GM18511 (cell line): ENCODE measurements around the gene KIF2A.
A peak's percentile ranks its signal among the peaks of the same experiment; 100 is the strongest.

ENCODE experiments used
- ATAC-seq: cut with Tn5 transposase; IDR thresholded peaks from one replicate; pipeline ENCODE4 v1.9.1; 2021; ENCODE audit warnings: mild to moderate bottlenecking, moderate library complexity; ENCODE audit not compliant: unreplicated experiment

KIF2A gene

DNA sequence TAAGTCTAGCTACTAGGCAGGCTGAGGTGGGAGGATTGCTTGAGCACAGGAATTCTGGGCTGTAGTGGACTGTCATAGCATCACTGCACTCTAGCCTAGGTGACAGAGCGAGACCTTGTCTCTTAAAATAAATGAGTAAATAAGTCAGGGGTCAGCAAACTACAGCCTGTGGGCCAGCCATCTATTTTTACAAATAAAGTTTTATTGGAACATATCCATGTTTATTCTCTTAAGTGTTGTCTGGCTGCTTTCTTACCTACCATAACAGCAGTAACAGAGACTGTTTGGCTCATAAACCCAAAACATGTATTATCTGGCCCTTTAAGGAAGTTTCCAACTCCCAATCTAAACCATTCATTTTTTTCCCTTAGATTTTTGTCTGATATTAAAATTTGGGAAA lies 68.1 kb downstream of the KIF2A start:
- no peak for ATAC-seq

DNA sequence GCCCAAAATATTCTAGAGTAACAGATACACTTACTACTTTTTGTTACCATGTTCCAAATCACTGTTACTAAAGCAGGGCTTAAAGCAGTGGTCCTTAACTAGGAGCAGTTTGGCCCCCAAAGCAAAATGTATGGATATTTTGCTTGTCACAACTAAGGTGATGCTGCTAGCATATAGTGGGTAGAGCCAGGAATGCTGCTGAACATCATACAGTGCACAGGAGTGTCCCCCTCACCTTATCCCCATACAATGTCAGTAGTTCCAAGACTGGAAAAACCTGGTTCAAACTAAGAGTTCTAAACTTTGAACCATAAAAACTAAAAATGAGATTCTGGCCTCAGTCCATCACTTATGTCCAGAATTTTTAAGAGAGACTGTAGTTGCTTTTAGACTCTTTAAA lies 69.6 kb downstream of the KIF2A start:
- ATAC-seq: no peak

DNA sequence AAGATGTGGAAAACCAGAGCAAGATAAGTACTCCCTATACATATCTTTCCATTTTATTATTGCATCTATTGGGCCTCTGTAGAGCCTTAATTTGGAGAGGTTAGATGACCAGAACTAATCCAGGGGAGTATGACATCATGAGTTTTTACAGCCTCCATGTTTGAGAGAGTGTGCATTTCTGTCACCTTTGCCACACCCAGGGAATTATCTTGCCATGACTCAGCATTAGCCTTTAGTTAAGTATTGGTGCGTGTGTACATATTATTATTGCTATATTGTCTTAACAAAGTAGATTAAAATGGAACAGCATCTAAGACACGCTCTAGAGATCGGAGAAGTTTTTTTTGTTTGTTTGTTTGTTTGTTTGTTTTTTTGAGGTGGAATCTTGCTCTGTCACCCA lies 70.1 kb downstream of the KIF2A start:
- ATAC-seq: no peak

DNA sequence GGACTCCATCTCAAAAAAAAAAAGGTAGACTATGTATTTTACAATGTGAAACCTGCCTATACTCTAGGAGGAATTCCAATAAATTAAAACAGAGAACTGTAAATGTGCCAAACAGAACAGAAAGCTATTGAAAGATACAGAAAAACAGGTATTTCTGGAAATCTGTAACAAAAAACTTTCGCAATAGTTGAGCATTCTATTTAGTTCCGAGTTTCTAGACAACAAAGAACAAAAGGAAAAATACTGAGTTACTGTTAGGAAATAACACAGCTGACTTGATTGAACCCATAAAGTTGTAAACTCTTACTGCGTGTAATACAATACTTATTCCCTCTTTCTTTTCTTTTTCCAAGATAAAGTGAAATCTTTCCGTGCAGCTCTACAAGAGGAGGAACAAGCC lies 79.1 kb downstream of the KIF2A start:
- ATAC-seq: no peak

- ATAC-seq: no peak
Measured at GRCh38 chr5:62385816-62386400, 79.9 kb downstream of the KIF2A start.

DNA sequence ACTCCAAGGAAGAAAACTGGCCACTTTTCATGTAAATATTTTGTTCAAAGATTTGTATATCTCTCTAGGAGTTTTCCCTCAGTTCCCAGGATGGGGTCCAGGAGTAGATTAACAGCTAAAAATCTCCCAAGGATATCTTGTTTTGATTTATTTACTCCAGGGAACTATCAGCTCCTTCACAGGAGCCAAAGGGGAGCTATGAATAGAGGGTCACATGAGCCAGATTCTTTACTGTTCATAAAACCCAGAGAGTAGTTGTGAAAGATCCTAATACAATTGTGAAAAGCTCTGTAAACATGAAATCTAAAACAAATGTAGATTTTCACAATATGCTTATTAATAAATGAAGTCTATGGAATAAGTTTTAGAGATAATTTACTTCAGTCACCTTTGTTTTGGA lies 80.8 kb downstream of the KIF2A start:
- no peak for ATAC-seq

GRCh38 chr5:62395210-62395950 lies 89.4 kb downstream of the KIF2A start:
- no peak for ATAC-seq

DNA sequence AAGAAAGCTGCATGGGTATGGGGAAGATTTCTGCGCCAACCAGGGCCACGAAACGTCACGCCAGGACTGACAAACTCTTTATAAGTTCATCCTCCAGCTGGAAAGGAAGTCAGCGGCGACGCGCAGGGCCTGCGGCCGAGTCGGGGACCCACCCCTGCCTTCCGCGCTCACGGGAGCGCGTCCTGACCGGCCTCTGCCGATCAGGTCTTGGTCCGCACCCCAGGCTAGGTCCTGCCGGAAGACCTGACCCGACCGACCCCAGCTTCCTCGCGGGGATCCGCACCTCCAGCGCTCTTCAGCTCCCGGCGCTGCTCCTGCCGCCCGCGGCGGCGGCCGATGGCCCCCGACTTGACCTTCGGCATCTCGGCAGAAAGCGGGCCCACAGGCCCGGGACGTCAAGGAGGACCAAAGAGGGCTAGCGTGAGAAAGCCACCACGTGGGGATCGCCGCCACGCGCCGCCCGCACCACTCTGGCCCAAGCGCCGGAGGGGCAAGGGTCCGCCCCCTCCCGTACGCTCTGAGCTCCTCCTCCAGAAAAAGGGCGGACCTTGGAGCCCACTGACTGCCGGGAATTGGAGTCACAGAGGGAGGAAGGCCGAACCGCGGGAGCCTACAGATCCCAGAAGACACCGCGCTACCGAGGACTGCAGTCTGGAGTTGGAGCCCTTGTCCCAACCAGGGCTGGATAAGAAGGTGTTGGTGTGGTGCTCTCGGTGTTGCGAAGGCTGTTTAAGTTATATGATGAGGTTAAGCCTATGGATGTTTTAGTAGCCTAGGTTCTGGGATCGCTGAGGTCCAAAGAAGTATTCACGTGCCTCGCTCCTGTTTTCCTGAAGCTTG lies 97.6 kb downstream of the KIF2A start, which contains the start of gene DIMT1:
TSS of gene DIMT1 (minus strand) at position 495 of the 840 bp plus-strand sequence. CDS start at position 362, 133 bp downstream.
- ATAC-seq: peak; percentile 95

GRCh38 chr5:62412549-62413329 lies 106.7 kb downstream of the KIF2A start, which contains the start of gene IPO11:
Gene IPO11, plus strand, starts transcription at chr5:62412763. Its CDS starts 24,517 bp downstream, at chr5:62437280.
- peak; percentile 96 for ATAC-seq

DNA sequence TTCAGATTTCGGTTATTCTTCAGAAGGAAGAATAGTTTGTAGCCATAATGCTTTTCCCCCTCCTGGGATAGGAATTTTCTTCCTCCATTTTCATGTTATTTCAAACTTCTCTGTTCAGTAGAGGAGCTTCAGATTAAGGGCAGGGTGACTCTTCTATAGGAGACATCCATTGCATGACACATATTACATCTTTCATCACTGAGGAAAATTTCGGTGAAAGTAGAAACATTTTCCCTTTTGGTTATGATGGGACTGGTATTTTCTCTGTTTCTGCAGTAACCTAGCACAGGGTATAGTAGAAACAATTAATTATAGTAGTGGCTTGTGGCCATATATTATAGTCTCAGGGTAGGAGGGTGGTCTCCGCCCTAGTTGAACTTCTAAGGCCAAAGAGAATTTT lies 107.7 kb downstream of the KIF2A start:
- no peak for ATAC-seq

DNA sequence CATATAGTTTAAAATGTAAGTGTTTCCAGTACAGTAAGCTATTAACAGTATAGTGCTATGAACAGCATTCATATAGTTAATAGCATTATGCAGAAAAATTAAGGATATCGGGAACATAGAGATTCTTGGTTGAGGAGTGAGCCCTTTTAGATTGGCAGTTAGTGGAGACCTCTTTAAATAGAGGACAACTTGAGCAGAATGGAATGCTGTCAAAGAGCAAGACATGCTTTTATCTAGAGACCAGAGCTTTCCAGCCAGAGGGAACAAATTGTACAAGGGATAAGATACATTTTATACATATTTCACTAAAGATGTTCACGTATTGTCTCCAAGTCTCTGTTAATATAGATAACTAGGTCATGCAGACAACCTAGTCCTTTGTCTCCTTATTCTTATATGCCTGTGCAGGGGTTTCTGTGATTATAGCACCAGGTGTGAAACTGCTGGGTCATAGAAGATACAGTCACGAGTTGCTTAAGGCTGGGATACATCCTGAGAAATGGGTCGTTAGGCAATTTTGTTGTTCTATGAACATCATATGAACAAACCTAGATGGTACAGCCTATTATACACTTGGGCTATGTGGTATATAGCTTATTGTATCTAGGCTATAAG lies 112.6 kb downstream of the KIF2A start:
- no peak for ATAC-seq

DNA sequence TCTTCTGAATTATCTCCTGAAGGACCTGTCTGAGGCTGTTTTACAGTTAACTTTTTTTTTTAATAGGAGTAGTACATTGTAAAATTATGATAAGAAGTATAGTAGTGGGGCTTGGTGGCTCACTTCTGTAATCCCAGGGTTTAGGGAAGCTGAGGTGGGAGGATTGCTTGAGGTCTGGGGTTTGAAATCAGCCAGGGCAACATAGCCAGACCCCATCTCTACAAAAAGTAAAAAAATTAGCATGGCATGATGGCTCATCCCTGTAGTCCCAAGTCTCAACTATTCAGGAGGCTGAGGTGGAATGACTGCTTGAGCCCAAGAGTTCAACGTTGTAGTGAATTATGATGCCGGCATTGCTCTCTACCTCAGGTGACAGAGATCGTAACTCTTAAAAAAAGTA lies 113.6 kb downstream of the KIF2A start:
- ATAC-seq: no peak

DNA sequence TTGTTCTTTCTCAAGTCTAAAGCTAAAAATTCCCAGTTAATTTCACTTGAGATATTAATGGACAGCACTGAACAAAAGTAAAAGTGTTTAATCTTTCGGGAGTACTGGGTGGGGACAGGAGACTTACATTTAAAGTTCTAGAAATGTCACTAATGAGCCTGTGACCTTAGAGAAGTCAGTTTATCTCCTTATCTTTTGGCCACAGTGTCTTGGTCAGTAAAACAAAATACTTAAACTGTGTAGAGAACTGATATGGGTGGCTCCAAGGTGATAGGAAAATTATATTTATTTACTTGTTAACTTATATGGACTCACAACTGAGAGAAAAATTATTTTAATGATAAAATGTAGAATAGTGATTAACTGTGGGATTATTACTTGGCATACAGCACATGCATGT lies 115.4 kb downstream of the KIF2A start:
- ATAC-seq: no peak

DNA sequence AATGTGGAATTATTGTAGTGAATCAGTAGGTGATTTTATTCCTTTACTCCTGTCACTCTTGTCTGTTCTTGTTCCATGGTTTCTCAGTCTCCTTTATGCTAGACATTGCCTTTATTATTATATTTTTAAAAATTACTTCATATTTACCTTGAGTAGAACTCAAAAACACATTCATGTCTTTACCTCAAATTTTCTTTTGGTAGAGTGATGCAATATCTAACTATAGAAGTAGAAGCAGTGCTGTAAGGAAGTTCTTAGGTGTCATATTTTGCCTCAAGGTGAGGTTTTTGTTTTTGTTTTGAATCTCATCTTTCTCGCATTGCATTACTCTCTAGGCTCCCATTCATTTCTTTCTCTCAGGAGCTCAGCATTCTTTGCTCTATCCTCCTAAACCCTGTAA lies 118.8 kb downstream of the KIF2A start:
- ATAC-seq: no peak

GRCh38 chr5:62431735-62432620 lies 126.0 kb downstream of the KIF2A start:
- no peak for ATAC-seq

DNA sequence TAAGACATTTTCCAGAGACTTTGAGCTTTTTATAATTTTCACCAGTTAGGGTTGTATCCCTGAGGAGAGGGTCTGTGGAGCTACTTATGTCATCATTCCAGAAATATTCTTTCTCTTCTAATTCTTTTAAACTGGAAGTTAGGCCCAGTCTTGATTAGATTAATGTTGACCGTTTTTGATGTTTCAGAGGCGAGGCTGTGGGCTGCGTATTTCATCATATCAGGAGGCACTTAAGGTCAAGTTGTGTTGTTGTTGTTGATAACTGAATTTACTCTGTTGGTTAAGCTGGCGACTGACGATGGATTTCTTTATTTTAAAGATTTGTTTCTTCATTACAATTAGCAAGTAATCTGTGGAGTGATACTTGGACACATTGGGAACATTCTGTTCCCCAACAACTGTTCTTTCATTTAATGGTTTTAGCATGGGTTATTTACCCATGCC lies 126.6 kb downstream of the KIF2A start:
- ATAC-seq: no peak
